Gastroesophageal sphincter (tissue), 3 donors: Measurements from ENCODE around the gene BICRA.

Experiments used
- CTCF ChIP-seq, 4 experiments: fragments of 200-600 bp in 2 of 4; fragments of 450-650 bp in 2 of 4; sonication (generic) in 1 of 4; IDR thresholded peaks; one replicate each; pipeline ENCODE4 v1.5.1; 2017 to 2019; ENCODE audit warnings: antibody characterized with exemption in 4 of 4, mild to moderate bottlenecking in 2 of 4, moderate library complexity in 2 of 4
- POLR2A ChIP-seq, 2 donors: fragments of 450-650 bp; IDR thresholded peaks; one replicate each; pipeline ENCODE4 v1.6.1; 2017; ENCODE audit warnings: antibody characterized with exemption in 2 of 2, mild to moderate bottlenecking in 2 of 2, moderate library complexity in 1 of 2
- POLR2AphosphoS5 ChIP-seq: sonication (generic); formaldehyde crosslinking; IDR thresholded peaks from one replicate; pipeline ENCODE4 v1.6.1; 2017; ENCODE audit warnings: antibody characterized with exemption

DNA sequence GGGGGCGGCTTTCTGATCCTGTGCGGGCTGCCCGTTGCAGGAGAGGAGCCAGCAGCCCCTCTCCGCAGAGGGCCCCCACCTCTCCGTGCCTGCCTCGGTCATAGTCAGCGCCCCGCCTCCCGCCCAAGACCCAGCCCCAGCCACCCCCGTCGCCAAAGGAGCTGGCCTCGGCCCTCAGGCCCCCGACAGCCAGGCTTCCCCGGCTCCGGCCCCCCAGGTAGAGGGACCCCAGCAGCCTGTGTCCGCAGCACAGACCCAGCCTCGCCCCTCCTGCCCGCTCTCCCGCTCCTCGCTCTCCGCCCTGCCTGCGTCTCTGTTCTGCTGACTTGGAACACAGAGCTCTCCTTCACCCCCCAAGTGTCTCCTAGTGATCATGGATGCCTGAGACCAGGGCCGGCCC is 73.0 kb downstream of the BICRA start:
- TF ChIP-seq POLR2AphosphoS5 (no peak), CTCF (IDR thresholded peaks at IDR 0.05) (no peak), POLR2A (IDR thresholded peaks at IDR 0.05) (no peak)
